Stimulated activated CD8-positive, alpha-beta memory T cell treated with anti-CD3 and anti-CD28 coated beads, Interleukin-12 subunit alpha, Interleukin-12 subunit beta, amount 100 ng/mL, for 1 hour (primary cell): ENCODE results near the gene ACVR1.
"Not testable (repeated sequence)": the region's sequence is repeated elsewhere in the genome, so short reads cannot be mapped to it uniquely, and the experiment has no call there.

Experiments
- DNase-seq: peaks from one replicate; pipeline ENCODE4 v3.0.0-alpha.2; 2020; ENCODE audit warnings: low read depth

ACVR1 gene

DNA sequence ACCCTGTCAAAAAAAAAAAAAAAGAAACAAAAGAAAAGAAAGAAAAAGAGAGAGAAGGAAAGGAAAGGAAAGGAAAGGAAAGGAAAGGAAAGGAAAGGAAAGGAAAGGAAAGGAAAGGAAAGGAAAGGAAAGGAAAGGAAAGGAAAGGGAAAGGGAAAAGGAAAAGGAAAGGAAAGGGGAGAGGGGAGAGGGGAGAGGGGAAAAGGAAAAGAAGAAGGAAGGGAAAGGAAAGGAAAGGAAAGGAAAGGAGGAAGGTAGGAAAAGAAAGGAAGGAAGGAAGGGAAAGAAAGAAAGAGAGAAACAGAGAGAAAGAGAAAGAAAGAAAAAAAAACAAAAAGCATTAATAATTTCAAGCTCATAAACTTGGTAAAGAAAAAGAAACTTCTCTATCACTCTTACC is 49.5 kb downstream of the ACVR1 start:
- DNase-seq = not testable (repeated sequence)

DNA sequence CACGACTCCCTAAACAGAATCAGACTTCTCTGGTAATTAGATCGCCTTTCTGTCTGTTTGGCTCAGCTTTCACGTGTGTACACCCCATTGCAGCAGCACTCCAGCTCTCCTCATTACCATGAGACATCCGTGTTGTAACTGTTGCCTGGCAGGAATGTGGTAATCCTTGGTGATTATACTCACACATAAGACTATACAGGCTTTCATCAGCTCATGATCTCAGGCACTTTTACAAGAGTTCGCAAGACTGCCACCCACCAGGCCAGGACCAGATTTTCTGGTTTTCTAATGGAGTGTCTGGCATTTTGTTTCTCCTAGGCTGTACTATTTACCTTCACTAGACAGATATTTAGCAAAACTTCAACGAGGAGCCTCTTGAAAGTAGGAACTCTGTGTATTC is 50.2 kb downstream of the ACVR1 start:
- no peak for DNase-seq

DNA sequence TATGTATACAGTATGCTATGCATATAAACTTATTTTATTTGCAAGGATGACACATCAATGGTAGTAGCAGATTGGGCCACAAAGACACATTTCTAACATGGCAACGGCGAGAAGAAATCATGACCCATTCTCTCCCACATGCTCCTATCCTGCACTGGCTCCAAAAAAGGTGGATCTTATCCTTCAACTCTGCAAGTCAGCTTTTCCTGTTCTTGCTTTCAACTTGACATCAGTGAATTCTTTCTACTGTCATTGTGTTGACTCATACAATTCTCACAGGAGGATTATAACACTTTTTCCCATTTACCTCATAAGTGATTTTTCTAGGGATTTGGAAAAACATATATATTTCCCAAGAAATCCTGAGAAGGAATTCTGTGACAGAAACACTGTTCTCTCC is 53.1 kb downstream of the ACVR1 start:
- no peak for DNase-seq

DNA sequence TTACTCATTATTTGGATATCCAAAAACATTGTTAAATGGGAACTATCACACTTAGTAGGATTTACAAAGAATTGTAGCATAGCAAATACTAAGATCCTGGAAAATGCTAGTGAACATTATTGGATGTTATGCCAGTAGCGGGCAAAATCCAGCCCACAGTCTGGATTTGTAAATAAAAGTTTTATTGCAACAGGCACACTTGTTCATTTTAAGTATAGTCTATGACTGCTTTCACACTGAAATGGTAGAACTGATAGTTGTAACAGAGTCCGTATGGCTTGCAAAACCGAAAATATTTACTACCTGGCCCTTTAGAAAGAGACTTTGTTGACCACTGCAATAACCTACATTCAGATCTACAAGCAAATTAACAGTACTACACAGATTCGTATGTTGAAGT is 53.6 kb downstream of the ACVR1 start:
- no peak for DNase-seq

DNA sequence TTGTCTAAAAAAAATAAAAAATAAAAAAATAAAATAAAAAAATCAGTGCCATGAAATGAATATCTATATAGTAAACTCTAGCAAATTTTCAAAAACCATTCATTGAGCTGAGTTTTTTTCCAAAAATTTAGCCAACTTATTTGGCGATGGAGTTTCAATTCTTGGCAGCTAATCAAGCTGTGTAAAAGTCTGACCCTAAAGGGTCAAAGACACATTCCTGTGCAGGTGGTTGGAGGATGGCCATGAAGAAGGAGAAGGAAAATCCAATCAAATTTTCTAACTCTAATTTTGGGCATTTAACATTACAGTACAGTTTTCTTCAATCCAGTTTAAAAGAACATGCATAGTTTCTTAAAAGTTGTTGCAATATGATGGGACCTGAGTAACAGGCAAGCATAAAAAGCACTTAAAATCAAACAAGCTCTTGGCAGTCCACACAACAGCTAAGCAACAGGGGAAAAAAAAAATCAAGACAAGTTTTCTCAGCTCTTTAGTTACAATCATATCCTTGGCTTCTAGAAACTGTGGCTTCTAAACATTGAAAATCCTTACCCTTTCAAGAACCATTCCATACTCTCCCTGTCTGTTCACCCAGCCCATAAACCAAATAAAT is 54.5 kb downstream of the ACVR1 start:
- no peak for DNase-seq

DNA sequence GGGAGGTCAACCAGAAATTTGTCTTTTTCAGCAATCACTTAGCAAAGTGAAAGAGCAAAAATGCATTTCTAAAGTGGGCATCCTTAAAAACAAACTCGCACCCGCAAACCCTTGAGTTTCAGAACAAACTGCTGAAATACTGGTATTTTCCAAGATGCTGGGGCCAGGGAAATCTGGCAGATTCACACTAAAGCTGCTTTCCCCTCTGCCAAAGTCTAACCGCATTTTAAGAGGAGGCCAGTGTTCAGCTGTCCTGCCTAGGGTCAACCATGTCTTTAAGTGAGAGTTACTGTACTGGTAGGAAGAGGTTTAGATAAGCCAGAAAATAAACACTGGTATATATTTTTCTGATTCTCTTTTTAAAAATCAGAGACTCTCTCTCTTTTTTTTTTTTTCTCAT is 55.9 kb downstream of the ACVR1 start:
- no peak for DNase-seq

DNA sequence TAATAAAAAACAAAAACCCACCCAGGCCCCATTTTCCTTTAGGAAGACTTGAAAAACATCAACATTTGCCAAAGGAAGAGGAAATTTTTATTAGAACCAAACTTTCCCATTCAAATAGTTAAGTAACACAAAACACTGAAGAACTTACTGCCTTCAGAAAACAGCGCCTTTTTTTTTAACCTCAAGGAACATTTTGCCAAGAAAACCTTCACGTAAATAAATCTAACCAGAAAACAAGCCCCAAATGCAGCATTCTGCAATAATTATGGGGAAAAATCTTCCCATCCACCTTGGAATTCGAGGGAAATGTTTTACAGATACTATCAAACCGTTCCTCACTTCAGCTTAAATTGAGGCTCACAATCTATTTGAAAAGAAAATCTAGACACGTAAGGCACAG is 56.4 kb downstream of the ACVR1 start:
- DNase-seq = no peak

DNA sequence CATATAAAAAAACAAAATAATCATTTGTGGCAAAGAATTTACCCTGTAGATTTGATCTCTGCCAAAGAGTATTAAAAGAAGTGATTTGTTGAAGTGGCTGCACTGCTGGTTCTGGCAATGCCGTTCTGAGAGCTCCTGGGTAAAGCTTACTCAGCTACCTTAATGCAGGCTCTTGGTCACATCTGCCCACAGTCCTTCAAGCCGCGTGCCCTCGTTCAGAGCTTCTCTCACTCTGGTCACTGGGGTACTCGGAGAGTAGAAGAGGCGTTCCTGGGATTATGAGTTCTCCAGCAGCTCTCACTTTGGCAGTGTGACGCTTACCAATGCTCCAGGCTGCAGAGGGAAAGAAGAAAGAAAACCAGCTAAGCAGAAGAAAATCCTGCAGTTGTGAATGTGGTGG is 57.9 kb downstream of the ACVR1 start:
- no peak for DNase-seq

DNA sequence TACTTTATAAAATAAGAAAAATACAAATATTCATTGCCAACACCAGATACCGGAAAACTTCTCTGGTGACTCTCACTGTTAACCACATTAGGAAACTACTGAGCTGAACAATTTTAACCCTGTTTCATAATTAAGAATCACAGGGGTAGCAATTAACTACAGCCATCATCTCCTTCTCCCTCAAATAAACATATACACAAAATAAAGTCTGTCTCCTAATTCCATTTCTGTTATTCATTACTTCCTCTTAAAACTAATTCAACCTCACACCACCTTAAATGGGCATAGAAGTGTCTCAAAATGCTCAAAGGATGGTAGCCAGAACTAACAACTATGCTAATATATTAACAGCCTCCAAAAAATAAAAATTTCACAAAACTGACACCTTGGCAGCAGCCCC is 60.7 kb downstream of the ACVR1 start:
- DNase-seq = no peak

DNA sequence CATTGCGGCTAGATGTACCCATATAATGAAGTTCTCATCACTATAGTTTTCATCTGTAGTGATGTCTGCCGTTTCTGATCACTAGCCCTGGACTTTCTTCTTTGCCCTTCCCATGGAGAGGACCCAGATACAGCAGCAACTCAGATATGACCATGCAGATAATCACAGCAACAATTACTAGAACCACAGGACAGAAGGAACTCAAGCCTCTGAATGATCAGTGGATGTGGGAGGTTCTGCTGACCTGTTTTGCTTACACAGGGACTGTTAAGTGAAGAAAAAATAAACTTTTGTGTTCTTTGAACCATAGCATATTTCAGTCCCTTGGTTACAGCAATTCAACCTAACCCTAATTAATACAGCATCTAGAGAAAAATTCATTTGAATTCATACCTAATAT is 62.7 kb downstream of the ACVR1 start:
- DNase-seq = no peak

DNA sequence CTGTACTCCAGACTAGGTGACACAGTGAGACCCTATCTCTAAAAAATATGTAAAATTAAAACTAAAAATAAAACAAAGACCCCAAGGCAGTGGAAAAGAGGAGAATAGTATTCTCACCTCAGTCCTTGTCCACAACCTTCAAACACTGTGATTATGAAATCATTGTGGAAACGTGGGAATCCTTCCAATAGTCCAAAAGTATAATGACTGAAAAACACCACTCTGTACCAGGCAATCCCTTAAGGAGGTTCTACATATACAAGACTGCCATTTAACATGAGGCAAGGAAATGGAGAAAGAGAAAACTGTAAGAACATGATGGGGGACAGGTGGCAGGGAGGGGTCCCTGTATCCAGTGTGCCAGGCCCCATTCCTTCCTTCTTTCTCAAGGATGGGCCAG is 66.1 kb downstream of the ACVR1 start:
- no peak for DNase-seq

DNA sequence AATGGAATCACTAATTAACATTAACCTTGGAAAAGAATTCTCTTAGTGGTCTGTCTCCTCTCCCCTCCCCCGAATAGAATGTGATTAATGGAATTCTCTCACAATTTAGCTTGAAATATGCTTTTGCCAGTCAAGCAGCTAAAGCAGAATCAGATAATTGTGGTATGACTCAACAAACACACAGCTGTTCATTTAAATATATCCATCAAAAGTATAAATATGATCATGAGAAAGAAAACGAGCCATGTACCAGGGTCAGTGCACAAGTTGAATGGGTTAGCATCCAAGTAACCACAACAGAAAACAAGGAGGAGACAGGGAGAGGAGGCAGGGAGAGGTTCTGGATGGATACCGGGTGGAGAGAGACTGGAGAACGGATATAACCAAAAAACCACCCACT is 66.9 kb downstream of the ACVR1 start:
- DNase-seq = no peak

DNA sequence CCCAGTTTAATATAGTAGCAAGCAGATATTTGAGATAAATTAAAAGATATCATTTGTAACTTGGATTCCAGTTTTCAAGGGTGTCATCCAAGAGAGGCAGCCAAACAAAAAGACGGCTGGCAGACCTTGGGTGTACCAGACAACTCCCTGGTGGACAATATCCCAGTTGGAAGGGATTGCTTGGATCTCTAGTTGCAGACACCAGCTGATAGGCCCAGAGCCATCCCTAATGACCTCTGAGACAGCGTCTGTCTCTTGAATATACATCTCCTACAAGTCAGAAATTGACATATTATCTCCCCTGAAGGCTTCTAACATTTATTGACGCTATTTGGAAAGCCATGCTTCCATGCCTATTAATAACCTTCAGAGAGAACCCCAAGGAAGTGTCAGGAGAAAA is 67.7 kb downstream of the ACVR1 start:
- DNase-seq = no peak

DNA sequence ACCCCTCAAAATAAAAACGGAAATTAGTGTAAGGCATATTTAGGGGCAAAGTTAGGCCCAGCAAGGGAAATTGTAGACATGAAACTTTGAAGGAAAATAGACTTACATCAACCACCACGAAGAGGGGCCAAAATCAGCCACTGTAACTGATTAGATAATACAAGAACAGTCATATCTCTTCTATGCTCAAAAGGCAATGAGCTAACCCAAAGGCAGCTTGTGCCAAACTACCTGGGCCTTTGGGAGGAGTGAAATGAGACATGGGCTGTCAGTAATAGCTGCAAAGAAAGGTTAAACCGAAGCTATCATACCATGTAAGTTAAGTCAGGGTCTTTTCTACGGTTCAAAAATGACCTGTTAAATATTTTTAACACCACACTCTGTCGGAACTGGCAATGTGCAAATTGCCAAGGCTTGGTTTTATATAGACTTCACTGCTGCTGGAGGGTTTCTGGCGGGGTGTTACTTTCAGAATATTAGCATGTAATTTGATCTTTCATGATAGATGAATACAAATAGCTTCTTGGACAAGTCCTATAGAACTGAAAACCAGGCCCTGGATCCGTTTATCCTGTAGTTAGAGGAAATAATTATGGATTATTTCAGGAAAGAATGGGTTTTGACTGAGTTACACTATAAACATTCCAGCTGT is 69.6 kb downstream of the ACVR1 start:
- no peak for DNase-seq

DNA sequence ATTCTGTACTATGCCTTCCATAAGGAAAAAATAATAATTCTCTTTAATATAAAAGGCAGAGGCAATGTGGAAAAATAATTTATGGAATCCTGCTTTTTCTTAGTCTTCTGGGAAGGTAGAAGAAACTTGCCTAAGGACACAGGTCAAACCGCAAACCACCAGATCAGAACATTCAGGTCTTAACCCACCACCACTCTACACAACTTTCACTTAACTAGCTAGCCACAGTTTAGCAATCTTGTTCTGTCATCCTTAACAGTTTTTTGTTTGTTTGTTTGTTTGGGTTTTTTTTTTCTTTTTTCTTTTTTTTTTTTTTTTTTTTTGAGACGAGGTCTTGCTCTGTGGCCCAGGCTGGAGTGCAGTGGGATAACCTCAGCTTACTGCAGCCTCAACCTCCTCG is 70.6 kb downstream of the ACVR1 start:
- no peak for DNase-seq

DNA sequence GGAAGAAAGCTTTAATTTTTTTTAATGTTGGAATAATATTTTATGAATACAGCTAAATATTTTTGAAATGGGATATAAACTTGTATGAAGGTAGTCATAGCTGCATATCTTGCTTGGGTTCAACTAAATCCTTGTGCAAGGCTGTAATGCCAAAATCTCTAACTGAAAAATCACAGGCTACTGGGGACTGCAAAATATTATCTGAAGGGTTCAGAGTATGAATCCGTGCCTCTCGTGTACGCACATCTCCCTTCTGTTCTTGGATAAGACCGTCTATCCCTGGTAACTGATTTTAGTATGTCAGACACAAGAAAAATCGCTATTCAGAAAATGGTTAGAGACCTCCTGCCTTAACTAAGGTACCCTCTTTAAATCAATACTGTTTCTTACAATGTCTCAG is 71.8 kb downstream of the ACVR1 start:
- no peak for DNase-seq

DNA sequence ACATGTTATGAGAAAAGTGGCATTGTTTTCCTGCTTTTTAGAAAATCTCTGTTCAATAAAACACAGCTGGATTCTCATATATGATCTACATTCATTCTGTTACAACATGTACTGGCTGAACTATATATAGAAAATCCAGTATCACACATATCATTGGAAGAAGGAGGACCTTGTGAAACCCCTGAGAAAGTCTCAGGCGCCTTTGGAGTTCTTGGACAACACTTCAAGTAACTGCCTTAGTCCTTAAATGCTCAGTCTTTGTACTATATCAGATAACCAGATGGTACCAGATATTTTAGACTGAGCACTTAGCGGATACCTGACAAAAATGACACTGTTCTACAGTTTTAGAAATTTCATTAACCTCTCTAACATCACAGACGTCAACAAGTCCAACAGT is 72.2 kb downstream of the ACVR1 start:
- no peak for DNase-seq

DNA sequence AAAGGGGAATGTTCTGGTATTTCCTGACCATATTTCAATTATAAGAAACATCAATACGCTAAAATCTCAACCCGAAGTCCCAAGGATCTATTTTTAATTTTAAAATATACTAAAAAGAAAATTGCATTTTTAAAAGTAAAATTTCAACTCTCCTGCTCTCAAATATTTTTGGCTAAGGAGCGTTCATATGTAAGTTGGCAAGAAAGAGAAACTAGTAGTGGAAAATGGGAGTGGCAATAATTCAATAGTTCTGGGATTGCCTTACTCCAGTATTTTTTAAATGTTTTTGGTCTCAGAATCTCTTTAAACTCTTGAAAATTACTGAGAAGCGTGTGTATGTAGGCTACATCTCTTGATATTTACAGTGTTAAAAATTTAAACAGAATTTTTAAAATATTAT is 72.7 kb downstream of the ACVR1 start:
- no peak for DNase-seq

DNA sequence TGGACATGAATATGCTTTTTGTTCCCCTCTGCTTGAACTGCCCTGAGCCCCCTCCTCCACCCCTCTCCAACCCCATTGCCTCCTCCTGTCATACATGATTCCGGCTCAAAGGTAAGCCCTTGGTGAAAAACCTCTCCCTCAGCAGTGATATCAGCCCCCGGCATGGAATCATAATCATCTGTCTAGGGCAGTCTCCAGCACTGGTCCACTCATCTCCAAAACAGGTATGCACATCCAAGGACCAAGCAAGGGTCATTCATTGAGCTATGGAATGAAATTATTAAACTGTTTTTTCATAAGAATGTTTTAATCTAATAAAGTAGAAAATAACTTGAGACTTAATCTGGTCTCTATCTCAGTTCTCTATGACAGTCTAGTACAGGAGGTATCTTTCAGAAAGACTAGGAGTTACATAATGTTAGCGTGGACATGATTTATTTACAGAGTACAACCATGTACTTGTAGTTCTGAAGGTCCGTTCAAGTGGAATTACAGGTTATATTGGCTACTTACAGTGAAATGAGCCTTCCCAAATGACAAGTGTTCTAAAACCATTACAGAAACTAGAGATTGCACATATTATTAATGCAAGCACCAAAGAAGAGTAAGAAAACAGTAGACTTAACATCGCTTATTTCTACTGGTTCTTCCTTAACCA is 75.2 kb downstream of the ACVR1 start:
- DNase-seq = no peak

DNA sequence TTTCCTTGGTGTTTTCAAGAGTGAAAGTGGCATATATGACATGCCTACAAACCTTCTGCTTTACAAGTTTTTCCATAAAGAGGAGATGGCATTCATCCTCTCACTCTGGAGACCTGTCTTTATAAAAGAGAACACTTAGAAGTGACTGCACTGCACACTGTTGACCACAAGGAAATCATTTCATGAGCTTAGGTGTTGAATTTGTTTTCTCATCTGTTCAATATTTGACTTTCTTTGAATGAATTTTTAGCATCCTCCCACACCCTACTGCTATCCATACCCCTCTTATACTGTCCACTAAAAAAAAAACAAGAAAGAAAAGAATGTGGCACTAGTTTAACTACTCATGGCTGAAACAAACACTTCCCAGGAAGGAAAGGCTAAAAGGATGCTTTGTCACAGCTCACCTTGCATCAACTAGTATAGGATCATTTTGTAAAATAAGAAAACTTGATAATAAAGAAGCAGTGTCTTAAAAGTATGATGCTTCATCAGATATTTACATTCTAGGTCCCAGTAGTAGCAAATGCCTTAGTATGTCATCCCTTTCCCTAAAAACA is 83.0 kb downstream of the ACVR1 start:
- no peak for DNase-seq

DNA sequence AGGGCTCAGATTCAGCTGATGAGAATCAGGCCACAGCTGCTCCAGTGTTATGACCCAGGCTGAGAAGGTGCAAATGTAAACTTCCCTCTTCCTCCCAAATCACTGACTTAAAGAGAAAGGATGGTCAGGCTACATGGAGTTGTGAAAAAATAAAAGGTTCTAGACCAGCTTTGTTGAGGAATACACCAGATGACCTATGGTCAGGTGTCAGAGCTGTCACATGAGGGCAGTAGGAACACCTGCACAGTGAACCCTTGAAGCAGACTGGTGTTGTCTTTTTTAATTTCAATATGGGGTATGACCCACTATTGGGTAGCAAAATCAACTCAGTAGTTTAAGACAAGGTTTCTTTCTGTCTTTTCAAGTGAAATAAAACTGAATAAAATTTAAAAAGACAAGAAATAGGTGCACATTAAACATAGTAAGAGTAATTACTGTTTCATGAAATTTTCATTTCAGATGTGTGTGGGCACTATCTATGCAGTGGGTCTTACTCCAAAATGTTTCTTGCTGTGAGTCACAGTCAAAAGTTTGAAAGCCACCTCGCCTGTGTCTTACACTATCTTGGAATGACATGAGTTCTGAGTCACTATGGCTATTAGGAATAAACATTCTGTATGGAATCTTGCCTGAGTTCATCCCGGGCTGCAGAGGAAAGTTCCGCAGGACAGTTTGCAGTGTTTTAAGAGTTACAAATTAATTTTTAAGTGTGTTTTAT is 83.6 kb downstream of the ACVR1 start:
- no peak for DNase-seq

DNA sequence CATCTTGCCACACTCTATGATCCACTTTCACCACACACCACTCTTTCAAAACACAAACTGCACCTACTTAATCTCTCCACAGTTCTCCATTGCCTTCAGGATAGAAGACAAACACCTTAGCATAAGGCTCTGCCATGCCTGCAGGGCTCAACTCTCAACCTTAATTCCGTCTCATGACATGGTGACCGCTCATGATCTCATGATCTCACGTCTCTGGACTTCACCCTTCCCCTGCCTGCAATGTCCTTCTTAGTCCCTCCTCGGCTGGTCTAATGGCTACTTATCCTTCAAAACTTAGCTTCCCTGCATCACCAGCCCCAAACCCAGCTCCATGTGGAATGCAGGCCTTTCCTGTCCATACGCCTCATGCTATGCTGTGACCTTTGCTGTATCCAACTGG is 85.3 kb downstream of the ACVR1 start:
- no peak for DNase-seq

DNA sequence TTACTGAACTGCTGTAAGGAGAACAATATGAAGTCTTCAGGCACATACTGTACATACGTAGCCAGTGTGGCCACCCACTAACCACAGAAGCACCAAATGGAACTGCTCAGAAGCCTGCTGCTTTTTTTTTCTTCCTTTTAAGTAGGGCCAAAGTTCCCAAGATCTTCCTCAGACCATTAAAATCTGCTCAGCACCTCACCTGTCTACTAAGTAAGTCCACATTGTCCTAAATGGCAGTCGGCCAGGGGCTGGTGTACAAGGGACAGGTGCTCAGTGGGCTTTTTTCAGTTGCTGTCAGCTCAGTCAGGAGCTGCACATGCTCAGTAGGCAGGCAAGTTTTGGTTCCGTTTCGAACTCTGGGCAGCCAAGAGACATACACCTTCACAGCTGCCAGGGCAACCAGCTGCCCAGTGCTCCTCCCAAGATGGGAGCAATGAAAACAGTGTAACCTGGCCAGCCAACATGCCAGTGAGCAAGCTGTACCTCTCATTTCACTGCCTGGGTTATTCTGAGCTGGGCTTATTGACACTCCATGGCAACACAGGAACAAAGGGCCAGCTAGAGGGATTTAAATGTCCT is 86.1 kb downstream of the ACVR1 start:
- no peak for DNase-seq
